ELR (cell line): ENCODE data around the gene CACNA1B.
"Not testable (repeated sequence)": the region's sequence is repeated elsewhere in the genome, so short reads cannot be mapped to it uniquely, and the experiment has no call there.

Experiments
- DNase-seq: peaks from one replicate; pipeline ENCODE4 v3.0.0-alpha.2; 2015; ENCODE audit warnings: low read depth

CACNA1B gene

GRCh38 chr9:138117101-138117750, 239.6 kb downstream of the CACNA1B start:
- no peak for DNase-seq

- no peak for DNase-seq
Measured at GRCh38 chr9:138117836-138118235, 240.3 kb downstream of the CACNA1B start.

- DNase-seq = no peak
Measured at GRCh38 chr9:138118601-138119071, 241.1 kb downstream of the CACNA1B start.

DNA sequence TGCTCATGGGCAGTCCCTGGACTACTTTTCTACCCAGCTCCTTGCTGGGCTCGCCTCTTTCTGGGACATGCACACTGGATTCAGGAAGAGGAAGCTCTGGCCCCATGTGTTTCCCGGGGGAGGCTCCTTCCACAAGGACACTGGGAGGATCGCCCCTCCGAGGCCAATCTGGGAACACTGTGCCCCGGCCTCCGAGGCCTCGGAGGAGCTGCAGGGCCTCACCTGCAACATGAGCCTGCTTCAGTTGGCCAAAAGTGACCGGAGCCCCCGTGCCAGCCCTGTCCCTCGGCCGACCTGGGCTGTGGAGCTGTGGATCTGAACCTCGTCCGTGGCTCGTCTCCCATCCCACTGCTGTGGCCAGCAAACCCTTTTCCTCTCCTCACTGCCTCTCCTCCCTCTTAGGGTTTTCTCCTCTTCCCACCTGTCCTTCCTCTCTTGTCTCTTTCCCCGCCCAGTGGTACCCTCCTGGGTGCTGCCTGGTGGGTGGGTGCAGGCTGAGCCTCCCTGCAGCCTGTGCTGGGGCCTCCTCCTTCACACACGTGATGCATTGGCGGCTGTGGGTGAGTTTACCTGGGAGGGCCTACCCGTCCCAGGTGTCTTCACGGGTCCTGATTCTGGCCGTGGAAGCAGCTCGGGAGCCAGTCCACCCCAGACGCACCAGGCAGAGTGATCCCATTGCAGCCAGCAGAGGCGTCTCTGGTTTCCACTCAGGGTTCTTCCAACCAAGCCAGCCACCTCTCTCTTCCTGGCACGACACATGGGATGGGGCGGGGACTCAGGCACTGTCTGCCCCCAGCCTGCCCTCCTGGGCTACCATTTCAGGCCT, 241.8 kb downstream of the CACNA1B start:
- DNase-seq = no peak

DNA sequence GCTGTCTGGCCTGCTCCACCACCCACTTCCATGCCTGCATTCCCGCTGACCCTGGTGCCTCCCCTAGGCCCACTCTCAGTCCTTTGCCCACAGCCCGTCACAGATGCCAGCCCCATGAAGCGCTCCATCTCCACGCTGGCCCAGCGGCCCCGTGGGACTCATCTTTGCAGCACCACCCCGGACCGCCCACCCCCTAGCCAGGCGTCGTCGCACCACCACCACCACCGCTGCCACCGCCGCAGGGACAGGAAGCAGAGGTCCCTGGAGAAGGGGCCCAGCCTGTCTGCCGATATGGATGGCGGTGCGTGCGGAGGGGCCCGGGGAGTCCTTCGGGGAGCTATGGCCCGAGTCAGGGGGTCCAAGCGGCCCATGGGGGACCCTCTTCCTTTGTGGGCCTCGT, 242.5 kb downstream of the CACNA1B start:
- DNase-seq = no peak

DNA sequence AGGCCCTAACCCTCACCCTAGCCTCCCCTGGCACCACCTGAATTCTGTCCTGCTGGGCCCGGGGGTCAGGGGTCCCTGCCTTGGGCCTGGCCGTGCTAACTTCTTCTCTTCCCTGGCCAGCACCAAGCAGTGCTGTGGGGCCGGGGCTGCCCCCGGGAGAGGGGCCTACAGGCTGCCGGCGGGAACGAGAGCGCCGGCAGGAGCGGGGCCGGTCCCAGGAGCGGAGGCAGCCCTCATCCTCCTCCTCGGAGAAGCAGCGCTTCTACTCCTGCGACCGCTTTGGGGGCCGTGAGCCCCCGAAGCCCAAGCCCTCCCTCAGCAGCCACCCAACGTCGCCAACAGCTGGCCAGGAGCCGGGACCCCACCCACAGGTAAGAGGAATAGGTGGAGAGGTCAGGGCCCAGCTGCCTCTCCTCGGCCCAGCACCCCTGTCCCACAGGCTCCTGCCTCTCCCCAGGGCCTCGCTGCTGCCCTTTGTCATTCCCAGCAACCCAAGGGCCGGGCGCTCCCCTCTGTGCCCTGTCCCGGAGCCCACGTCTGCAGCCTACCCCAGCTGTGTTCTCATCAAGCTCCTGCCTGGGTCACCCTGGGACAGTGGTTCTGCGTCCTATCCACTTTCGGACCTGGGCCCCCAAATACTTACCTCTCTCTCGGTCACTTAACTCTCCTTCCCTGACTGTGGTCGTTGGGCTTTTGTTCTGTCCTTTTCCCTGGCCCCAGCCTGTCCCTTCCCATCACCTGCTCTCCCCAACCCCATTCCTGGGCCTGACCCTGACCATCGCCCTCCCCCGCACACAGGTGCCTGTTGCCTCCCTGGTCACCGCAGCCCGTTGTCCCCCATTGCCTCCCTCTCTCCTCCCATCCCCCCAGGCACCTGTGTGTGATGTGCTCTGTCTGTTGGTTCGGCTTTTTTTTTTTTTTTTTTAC, 243.2 kb downstream of the CACNA1B start:
- DNase-seq = no peak

GRCh38 chr9:138121438-138122050, 244.0 kb downstream of the CACNA1B start:
- no peak for DNase-seq

GRCh38 chr9:138122201-138122600, 244.6 kb downstream of the CACNA1B start:
- DNase-seq = no peak

DNA sequence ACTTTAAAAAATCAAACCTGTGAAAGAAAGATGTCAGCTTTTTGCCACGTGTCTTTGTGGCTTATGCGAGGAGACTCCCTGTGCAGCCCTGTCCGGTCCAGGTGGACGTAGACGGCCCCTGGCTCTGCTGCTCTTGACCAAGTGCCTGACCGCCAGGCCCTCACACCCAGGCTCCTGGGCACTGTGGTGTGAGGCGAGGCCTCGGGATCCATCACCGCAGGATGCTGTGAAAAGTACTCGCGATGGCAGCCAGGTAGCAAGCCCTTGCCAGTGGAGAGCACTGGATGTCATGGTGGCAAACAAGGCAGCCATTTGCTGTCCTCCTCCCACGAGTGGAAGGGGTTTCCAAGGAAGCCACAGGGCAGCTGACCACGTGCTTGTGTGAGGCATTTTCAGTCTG, 245.1 kb downstream of the CACNA1B start:
- no peak for DNase-seq

DNA sequence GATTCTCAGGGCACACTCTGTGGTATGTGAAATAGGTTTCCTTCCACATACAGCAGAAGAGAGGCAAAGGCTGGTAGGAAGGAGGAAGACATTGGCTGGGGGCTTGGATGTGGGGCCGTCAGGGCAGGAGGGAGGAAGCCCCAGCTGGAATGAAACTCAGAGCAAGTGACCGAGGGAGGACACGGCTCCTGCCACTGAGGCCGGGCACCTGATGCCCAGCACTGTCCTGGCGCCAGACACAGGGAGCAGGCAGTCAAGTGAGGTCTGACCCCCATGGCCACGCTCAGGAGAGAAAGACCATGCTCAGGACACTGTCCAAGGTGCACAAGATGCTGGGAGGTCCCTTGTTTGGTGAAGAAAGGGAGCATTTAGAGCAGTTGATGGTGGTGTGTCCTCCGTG, 245.5 kb downstream of the CACNA1B start:
- no peak for DNase-seq

- not testable (repeated sequence) for DNase-seq
Measured at GRCh38 chr9:138126090-138126857, 248.7 kb downstream of the CACNA1B start.

DNA sequence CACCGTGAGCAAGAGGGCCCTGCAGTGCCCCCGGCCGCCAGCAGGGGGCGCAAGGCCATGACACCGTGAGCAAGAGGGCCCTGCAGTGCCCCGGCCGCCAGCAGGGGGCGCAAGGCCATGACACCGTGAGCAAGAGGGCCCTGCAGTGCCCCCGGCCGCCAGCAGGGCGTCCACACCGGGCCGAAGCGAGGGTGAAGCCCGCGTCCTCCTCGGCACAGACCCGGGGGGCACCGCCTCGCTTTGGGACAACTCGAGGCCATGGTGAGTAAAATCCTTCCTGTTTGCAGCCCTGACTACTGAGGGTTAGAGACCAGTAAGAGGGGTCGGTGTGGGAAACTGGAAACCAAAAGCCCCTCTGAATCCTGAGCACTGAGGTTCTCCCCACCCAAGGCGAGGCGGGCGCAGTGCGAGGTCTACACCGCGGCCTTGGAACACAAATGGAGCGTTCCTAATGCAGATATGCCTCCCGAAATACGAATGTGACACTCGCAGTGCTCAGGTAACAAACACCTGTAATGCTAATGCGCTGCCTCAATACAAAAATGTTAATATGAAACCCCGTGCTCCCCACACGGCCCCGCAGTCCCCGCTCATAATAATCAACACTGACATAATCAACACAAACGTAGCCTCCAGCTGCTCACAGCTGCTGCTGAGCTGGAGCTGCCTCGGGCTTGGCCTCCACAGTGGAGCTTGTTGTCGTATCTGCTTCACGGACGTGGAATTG, 249.4 kb downstream of the CACNA1B start:
- DNase-seq = not testable (repeated sequence)

- not testable (repeated sequence) for DNase-seq
Measured at GRCh38 chr9:138128027-138128426, 250.4 kb downstream of the CACNA1B start.

- not testable (repeated sequence) for DNase-seq
Measured at GRCh38 chr9:138129318-138129717, 251.7 kb downstream of the CACNA1B start.

DNA sequence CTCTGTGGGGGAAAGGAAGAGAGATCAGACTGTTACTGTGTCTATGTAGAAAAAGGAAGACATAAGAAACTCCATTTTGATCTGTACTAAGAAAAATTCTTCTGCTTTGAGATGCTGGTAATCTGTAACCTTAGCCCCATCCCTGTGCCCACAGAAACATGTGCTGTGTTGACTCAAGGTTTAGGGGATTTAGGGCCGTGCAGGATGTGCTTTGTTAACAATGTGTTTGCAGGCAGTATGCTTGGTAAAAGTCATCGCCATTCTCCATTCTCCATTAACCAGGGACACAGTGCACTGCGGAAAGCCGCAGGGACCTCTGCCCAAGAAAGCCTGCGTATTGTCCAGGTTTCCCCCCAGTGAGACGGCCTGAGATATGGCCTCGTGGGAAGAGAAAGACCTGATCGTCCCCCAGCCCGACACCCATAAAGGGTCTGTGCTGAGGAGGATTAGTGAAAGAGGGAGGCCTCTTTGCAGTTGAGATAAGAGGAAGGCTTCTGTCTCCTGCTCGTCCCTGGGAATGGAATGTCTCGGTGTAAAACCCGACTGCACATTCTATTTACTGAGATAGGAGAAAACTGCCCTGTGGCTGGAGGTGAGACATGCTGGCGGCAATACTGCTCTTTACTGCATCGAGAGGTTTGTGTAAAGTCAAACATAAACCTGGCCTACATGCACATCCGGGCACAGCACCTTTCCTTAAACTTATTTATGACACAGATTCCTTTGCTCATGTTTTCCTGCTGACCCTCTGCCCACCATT, 255.5 kb downstream of the CACNA1B start:
- not testable (repeated sequence) for DNase-seq

- not testable (repeated sequence) for DNase-seq
Measured at GRCh38 chr9:138134581-138134980, 257.0 kb downstream of the CACNA1B start.

DNA sequence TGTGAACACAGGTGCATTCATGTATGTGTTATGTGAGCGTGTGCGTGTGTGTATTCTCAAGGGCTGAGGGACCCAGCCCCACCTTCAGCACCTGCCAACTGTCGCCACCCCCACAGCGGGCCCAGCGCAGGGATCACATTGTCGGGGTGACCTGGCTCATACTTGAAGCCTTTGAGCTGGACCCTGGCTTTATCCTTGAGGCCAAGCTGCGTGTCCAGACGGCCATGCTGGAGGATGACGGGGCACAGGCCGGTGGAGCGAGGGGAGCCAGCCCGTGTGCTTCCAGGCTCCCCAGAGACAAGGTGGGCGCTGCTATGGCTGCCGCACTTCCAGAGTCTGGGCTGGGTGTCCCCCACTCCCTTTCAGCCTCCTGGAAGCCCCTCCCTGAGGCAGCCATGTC, 261.5 kb downstream of the CACNA1B start:
- not testable (repeated sequence) for DNase-seq

DNA sequence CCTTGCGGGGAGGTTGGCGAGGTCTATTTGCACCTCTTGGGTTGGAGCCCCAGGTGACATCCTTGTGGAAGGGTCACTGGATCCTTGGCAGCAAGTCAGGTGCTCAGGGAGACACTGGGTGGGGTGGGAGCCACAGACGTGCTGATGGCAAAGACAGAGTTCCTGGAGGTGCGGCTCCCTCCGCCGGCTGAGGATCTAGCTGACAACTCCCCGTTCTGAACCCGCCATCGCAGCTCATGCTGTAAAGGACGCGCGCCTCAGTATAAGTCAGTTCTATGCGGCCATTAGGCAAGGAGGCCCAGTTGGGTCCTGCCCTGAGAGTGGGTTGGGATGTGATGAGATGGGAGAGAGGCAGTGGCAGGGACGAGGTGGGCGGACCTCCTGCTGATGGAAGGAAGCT, 263.4 kb downstream of the CACNA1B start:
- DNase-seq = not testable (repeated sequence)

DNA sequence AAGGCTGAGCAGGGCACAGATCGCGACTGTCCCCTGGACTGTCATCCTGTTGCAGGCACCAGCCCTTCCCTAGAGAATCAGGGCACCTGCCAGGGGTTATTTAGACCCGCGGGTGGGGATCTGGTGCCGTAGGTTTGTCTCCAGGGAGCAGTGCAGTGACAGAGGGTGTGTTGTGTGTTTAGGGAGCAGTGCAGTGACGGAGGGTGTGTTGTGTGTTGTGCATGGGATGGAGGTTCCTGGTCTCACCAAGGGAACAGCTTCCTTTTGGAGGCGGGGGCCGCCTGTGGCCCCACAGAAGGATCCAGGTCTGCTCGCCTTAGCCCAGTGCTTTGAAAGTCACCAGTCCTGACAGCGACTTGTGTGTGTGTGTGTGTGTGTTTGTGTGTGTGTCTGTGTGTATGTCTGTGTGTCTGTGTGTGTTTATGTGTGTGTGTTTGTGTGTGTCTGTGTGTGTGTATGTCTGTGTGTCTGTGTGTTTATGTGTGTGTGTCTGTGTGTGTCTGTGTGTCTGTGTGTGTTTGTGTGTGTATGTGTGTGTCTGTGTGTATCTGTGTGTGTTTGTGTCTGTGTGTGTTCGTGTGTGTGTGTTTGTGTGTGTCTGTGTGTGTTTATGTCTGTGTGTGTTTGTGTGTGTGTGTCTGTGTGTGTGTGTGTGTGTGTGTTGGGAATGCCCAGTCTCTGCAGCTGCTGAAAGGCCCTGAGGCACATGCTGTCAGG, 265.1 kb downstream of the CACNA1B start:
- not testable (repeated sequence) for DNase-seq
